T-helper 1 cell treated with Interleukin-12 subunit alpha and Interleukin-12 subunit beta and Interleukin-4 antibody, amounts not matched to agents 30 μg/mL and 1 μg/mL, for 36 hours (primary cell): Measurements from ENCODE around the gene TMEM54.

ENCODE experiments used
- H3K27ac Mint-ChIP-seq: one replicate; pipeline ENCODE4 v1.8.0; 2021; ENCODE audit warnings: mild to moderate bottlenecking, mixed read lengths
- H3K27me3 Mint-ChIP-seq: one replicate; pipeline ENCODE4 v1.8.0; 2021; ENCODE audit warnings: low read depth, mixed read lengths
- H3K36me3 Mint-ChIP-seq: one replicate; pipeline ENCODE4 v1.8.0; 2021; ENCODE audit warnings: low read depth, mixed read lengths
- H3K4me1 Mint-ChIP-seq: one replicate; pipeline ENCODE4 v1.8.0; 2021; ENCODE audit warnings: low read depth, mixed read lengths
- H3K4me3 Mint-ChIP-seq: one replicate; pipeline ENCODE4 v1.8.0; 2021; ENCODE audit warnings: mild to moderate bottlenecking, moderate library complexity, mixed read lengths
- H3K9me3 Mint-ChIP-seq: one replicate; pipeline ENCODE4 v1.8.0; 2021; ENCODE audit warnings: mixed read lengths

TMEM54 gene

GRCh38 chr1:32894019-32894600, 7.1 kb downstream of the TMEM54 start:
- Mint-ChIP-seq H3K4me1 (peaks cover 3% of the 10 kb centered on the region), H3K4me3 (peak overlapping the region; percentile 10), H3K27ac (no peak overlapping the region), H3K27me3 (peaks cover 72% of the 10 kb centered on the region), H3K9me3 (no peaks in the 10 kb centered on the region), H3K36me3 (no peaks in the 10 kb centered on the region)

- H3K27ac Mint-ChIP-seq = no peak overlapping the region
These were observed 7.8 kb downstream of the TMEM54 start for GRCh38 chr1:32893198-32894018.

GRCh38 chr1:32892368-32893197, 8.6 kb downstream of the TMEM54 start:
- Mint-ChIP-seq H3K27ac (no peak overlapping the region), H3K4me3 (peak overlapping the region; percentile 57), H3K4me1 (peaks cover 3% of the 10 kb centered on the region), H3K36me3 (no peaks in the 10 kb centered on the region), H3K9me3 (no peaks in the 10 kb centered on the region), H3K27me3 (peaks cover 74% of the 10 kb centered on the region)

More at GRCh38 chr1:32893198-32894018, 7.8 kb downstream of the TMEM54 start:
- Mint-ChIP-seq H3K4me3 (peak overlapping the region; percentile 43), H3K9me3 (no peaks in the 10 kb centered on the region), H3K27me3 (peaks cover 69% of the 10 kb centered on the region), H3K36me3 (no peaks in the 10 kb centered on the region), H3K4me1 (peaks cover 3% of the 10 kb centered on the region)

- Mint-ChIP-seq H3K27ac (no peak overlapping the region), H3K36me3 (no peaks in the 10 kb centered on the region), H3K27me3 (peaks cover 77% of the 10 kb centered on the region), H3K4me3 (no peak overlapping the region), H3K4me1 (peaks cover 3% of the 10 kb centered on the region), H3K9me3 (no peaks in the 10 kb centered on the region)
These were observed 9.6 kb downstream of the TMEM54 start for GRCh38 chr1:32891630-32892029.

- H3K4me3 Mint-ChIP-seq = no peak overlapping the region
- peaks cover 3% of the 10 kb centered on the region for H3K4me1 Mint-ChIP-seq
- no peaks in the 10 kb centered on the region for H3K9me3 Mint-ChIP-seq
- no peaks in the 10 kb centered on the region for H3K36me3 Mint-ChIP-seq
- peaks cover 74% of the 10 kb centered on the region for H3K27me3 Mint-ChIP-seq
- no peak overlapping the region for H3K27ac Mint-ChIP-seq
These were observed 10.0 kb downstream of the TMEM54 start for GRCh38 chr1:32891241-32891570.

- H3K4me1 Mint-ChIP-seq = peaks cover 3% of the 10 kb centered on the region
- H3K27ac Mint-ChIP-seq = no peak overlapping the region
- H3K36me3 Mint-ChIP-seq = no peaks in the 10 kb centered on the region
- no peaks in the 10 kb centered on the region for H3K9me3 Mint-ChIP-seq
- H3K27me3 Mint-ChIP-seq = peaks cover 73% of the 10 kb centered on the region
- H3K4me3 Mint-ChIP-seq = no peak overlapping the region
These were observed 10.5 kb downstream of the TMEM54 start for GRCh38 chr1:32890516-32891240.

- H3K27me3 Mint-ChIP-seq = peaks cover 81% of the 10 kb centered on the region
These were observed 11.4 kb downstream of the TMEM54 start for GRCh38 chr1:32889731-32890278.

GRCh38 chr1:32888677-32889420, 12.3 kb downstream of the TMEM54 start:
- no peak overlapping the region for H3K27ac Mint-ChIP-seq
- H3K27me3 Mint-ChIP-seq = peaks cover 81% of the 10 kb centered on the region

More at GRCh38 chr1:32889731-32890278, 11.4 kb downstream of the TMEM54 start:
- Mint-ChIP-seq H3K4me3 (no peak overlapping the region), H3K9me3 (no peaks in the 10 kb centered on the region), H3K36me3 (no peaks in the 10 kb centered on the region), H3K27ac (no peak overlapping the region), H3K4me1 (peaks cover 7% of the 10 kb centered on the region)

GRCh38 chr1:32888134-32888533, 13.1 kb downstream of the TMEM54 start:
- H3K27ac Mint-ChIP-seq = no peak overlapping the region
- no peak overlapping the region for H3K4me3 Mint-ChIP-seq
- peaks cover 7% of the 10 kb centered on the region for H3K4me1 Mint-ChIP-seq
- H3K36me3 Mint-ChIP-seq = no peaks in the 10 kb centered on the region
- H3K9me3 Mint-ChIP-seq = no peaks in the 10 kb centered on the region
- peaks cover 85% of the 10 kb centered on the region for H3K27me3 Mint-ChIP-seq

More at GRCh38 chr1:32888677-32889420, 12.3 kb downstream of the TMEM54 start:
- Mint-ChIP-seq H3K9me3 (no peaks in the 10 kb centered on the region), H3K36me3 (no peaks in the 10 kb centered on the region), H3K4me3 (no peak overlapping the region), H3K4me1 (peaks cover 7% of the 10 kb centered on the region)

- no peak overlapping the region for H3K4me3 Mint-ChIP-seq
- peaks cover 84% of the 10 kb centered on the region for H3K27me3 Mint-ChIP-seq
- H3K4me1 Mint-ChIP-seq = peaks cover 7% of the 10 kb centered on the region
- H3K9me3 Mint-ChIP-seq = no peaks in the 10 kb centered on the region
- no peak overlapping the region for H3K27ac Mint-ChIP-seq
- no peaks in the 10 kb centered on the region for H3K36me3 Mint-ChIP-seq
These were observed 13.6 kb downstream of the TMEM54 start for GRCh38 chr1:32887623-32888022.

- Mint-ChIP-seq H3K4me3 (no peak overlapping the region), H3K9me3 (no peaks in the 10 kb centered on the region), H3K27me3 (peaks cover 77% of the 10 kb centered on the region), H3K36me3 (no peaks in the 10 kb centered on the region), H3K4me1 (peaks cover 4% of the 10 kb centered on the region), H3K27ac (no peak overlapping the region)
These were observed 14.3 kb downstream of the TMEM54 start for GRCh38 chr1:32886828-32887414.

- H3K9me3 Mint-ChIP-seq = no peaks in the 10 kb centered on the region
- peaks cover 4% of the 10 kb centered on the region for H3K4me1 Mint-ChIP-seq
- H3K27me3 Mint-ChIP-seq = peaks cover 71% of the 10 kb centered on the region
- no peak within 1 kb of the TSS for H3K4me3 Mint-ChIP-seq
- H3K36me3 Mint-ChIP-seq = no peaks in the 10 kb centered on the region
- H3K27ac Mint-ChIP-seq = no peak within 1 kb of the TSS
These were observed 15.0 kb downstream of the TMEM54 start, which contains the start of gene HPCA for GRCh38 chr1:32886004-32886827. TSS of gene HPCA (plus strand) at chr1:32886491. CDS start at chr1:32888899, 2,408 bp downstream.
